ENCODE data around the gene NCKAP5.

NCKAP5 gene

GRCh38 chr2:133532919-133533318 lies 35.3 kb downstream of the NCKAP5 start:
- no peak for TF ChIP-seq CTCF (IDR thresholded peaks at IDR 0.05; ENCODE audit: control extremely low read depth, extremely low read depth, low read depth, missing control alignments)
- POLR2A ChIA-PET, result no interaction called here
- DNase-seq (ENCODE audit: extremely low spot score), result no peak
- CTCF ChIA-PET, result no interaction called here

GRCh38 chr2:133531382-133531781 lies 36.9 kb downstream of the NCKAP5 start:
- ChIA-PET CTCF (interaction anchor here (1.4 kb wide), 1 partner anchor 11 kb away, joined by 4 read pairs; no protein-coding TSS in a partner anchor), POLR2A (no interaction called here)
- no peak for DNase-seq (ENCODE audit: extremely low spot score)
- no peak for TF ChIP-seq CTCF (IDR thresholded peaks at IDR 0.05; ENCODE audit: control extremely low read depth, extremely low read depth, low read depth, missing control alignments)

GRCh38 chr2:133530645-133531044 lies 37.6 kb downstream of the NCKAP5 start:
- POLR2A ChIA-PET, result no interaction called here
- no peak for TF ChIP-seq CTCF (IDR thresholded peaks at IDR 0.05; ENCODE audit: control extremely low read depth, extremely low read depth, low read depth, missing control alignments)
- CTCF ChIA-PET, result interaction anchor here (1.0 to 1.4 kb wide), 2 partner anchors 12 to 314 kb away, joined by 4 read pairs; no protein-coding TSS in a partner anchor
- no peak for DNase-seq (ENCODE audit: extremely low spot score)

GRCh38 chr2:133526530-133527300 lies 41.5 kb downstream of the NCKAP5 start:
- no peak for TF ChIP-seq CTCF (IDR thresholded peaks at IDR 0.05; ENCODE audit: control extremely low read depth, extremely low read depth, low read depth, missing control alignments)
- ChIA-PET CTCF (interaction anchor here (1.3 kb wide), 1 partner anchor 13 kb away, joined by 3 read pairs; no protein-coding TSS in a partner anchor), POLR2A (no interaction called here)
- no peak for DNase-seq (ENCODE audit: extremely low spot score)

- POLR2A ChIA-PET, result no interaction called here
Observed at GRCh38 chr2:133525613-133526529, 42.4 kb downstream of the NCKAP5 start.

More at GRCh38 chr2:133525613-133526529, 42.4 kb downstream of the NCKAP5 start:
- CTCF ChIA-PET, result interaction anchor here (1.3 kb wide), 1 partner anchor 12 kb away, joined by 3 read pairs; no protein-coding TSS in a partner anchor
- DNase-seq (ENCODE audit: extremely low spot score), result no peak
- no peak for TF ChIP-seq CTCF (IDR thresholded peaks at IDR 0.05; ENCODE audit: control extremely low read depth, extremely low read depth, low read depth, missing control alignments)
